HepG2 (cell line): ENCODE data around the gene RASD1. TPM values are rescaled to one million over a fixed set of nuclear protein-coding genes. Genes with fewer than 3 reads are reported as not detected.

Experiments
- ATAC-seq: fragments of 200-7000 bp; cut with Tn5 transposase; 3 replicates; pipeline ENCODE4 v1.9.1; 2020; ENCODE audit warnings: mild to moderate bottlenecking, moderate library complexity
- BruUV-seq: library from RNA; stranded (reverse); fragments of 400-500 nt; replicated peaks from 2 replicates; lab custom pipeline; 2021; lab: Mats Ljungman, UMichigan
- CTCF ChIA-PET: fragments of 300-600 bp; formaldehyde crosslinking; extraction: SDS; loops from one replicate; lab custom pipeline; 2021; ENCODE audit warnings: low total read pairs, inconsistent platforms, low intra/inter-chr PET ratio; lab: Yijun Ruan, JAX
- POLR2A ChIA-PET: fragments of 350-600 bp; sonication (Branson Sonifier 250); formaldehyde crosslinking; loops from one replicate; lab custom pipeline; 2020; ENCODE audit warnings: antibody characterized with exemption, inconsistent platforms; lab: Yijun Ruan, JAX
- DNase-seq: peaks from one replicate; pipeline ENCODE4 v3.0.0-alpha.2; 2015; ENCODE audit warnings: low spot score
- FAIRE-seq: peaks from 3 replicates; lab custom pipeline; 2011; peaks lifted over from hg19 to GRCh38; lab: Jason Lieb, UNC
- H2AFZ ChIP-seq: one replicate; pipeline ENCODE4 v1.6.1; 2011; ENCODE audit warnings: low read length, inconsistent platforms
- H3K27ac ChIP-seq: fragments of 300-600 bp; 3 replicates; pipeline ENCODE4 v1.8.0; 2011; ENCODE audit warnings: mixed run types, mild to moderate bottlenecking, mixed read lengths, low read length, inconsistent platforms; ENCODE audit not compliant: insufficient read depth; ENCODE audit errors: extremely low read length
- H3K27me3 ChIP-seq, 2 experiments: fragments of 200-600 bp in 1 of 2; 2 replicates in 1 of 2; 3 replicates in 1 of 2; pipeline versions ENCODE4 v1.6.0 to v1.8.0; 2011; ENCODE audit warnings: low read length in 2 of 2, mild to moderate bottlenecking in 2 of 2, moderate library complexity in 2 of 2, inconsistent platforms in 1 of 2; ENCODE audit not compliant: insufficient read depth in 2 of 2, control insufficient read depth in 1 of 2
- H3K36me3 ChIP-seq, 2 experiments: fragments of 200-600 bp in 1 of 2; replicated peaks in 1 of 2; 2 replicates in 1 of 2; 3 replicates in 1 of 2; pipeline versions ENCODE4 v1.5.1 to v1.8.0; 2011; ENCODE audit warnings: low read length in 2 of 2, inconsistent platforms in 1 of 2; ENCODE audit not compliant: insufficient read depth in 2 of 2, control insufficient read depth in 1 of 2
- H3K4me1 ChIP-seq: 2 replicates; pipeline ENCODE4 v1.5.1; 2012; ENCODE audit warnings: low read length, inconsistent platforms; ENCODE audit not compliant: insufficient read depth
- H3K4me2 ChIP-seq: 2 replicates; pipeline ENCODE4 v1.6.0; 2011; ENCODE audit warnings: low read depth, low read length, inconsistent platforms
- H3K4me3 ChIP-seq, 3 experiments: fragments of 200-600 bp in 1 of 3; sonication (generic), shearing (Covaris generic) in 1 of 3; replicated peaks in 1 of 3; 2 replicates each; pipeline ENCODE4 v1.5.1; 2011 to 2016; ENCODE audit warnings: low read length in 3 of 3, inconsistent platforms in 2 of 3, low read depth in 2 of 3, mild to moderate bottlenecking in 2 of 3, control low read depth in 1 of 3, mixed read lengths in 1 of 3; ENCODE audit not compliant: insufficient read depth in 1 of 3
- H3K79me2 ChIP-seq: one replicate; pipeline ENCODE4 v1.6.1; 2011; ENCODE audit warnings: low read length, inconsistent platforms; ENCODE audit not compliant: insufficient read depth
- H3K9ac ChIP-seq: 2 replicates; pipeline ENCODE4 v1.6.0; 2011; ENCODE audit warnings: mild to moderate bottlenecking, low read depth, low read length, inconsistent platforms; ENCODE audit not compliant: insufficient read depth
- H3K9me3 ChIP-seq: 2 replicates; pipeline ENCODE4 v1.5.1; 2012; ENCODE audit warnings: mild to moderate bottlenecking, low read length
- H4K20me1 ChIP-seq: 2 replicates; pipeline ENCODE4 v1.6.0; 2011; ENCODE audit warnings: inconsistent platforms, mild to moderate bottlenecking, low read length, moderate library complexity; ENCODE audit not compliant: insufficient read depth
- THAP8 ChIP-seq: sonication (generic); formaldehyde crosslinking; IDR thresholded peaks from 2 replicates; pipeline ENCODE4 v1.5.1; 2020; ENCODE audit warnings: missing genetic modification reagents, mild to moderate bottlenecking, borderline replicate concordance
- ZFP91 ChIP-seq: sonication (generic); formaldehyde crosslinking; IDR thresholded peaks from 2 replicates; pipeline ENCODE4 v1.9.0; 2022; ENCODE audit warnings: missing genetic modification reagents, mild to moderate bottlenecking, borderline replicate concordance
- ZNF687 ChIP-seq: sonication (generic); formaldehyde crosslinking; IDR thresholded peaks from 2 replicates; pipeline ENCODE4 v1.5.1; 2020; ENCODE audit warnings: mild to moderate bottlenecking, missing genetic modification reagents, moderate library complexity
- WGBS: methylation state at CpG from one replicate; pipeline ENCODE4 v1.1.6; 2017; ENCODE audit warnings: low lambda C conversion rate; 5-methylcytosine and 5-hydroxymethylcytosine counted together
- in situ Hi-C: cut with HindIII; loops from 2 replicates; pipeline ENCODE4 v1.10.0; 2017; ENCODE audit warnings: low pct_unique_long_range_greater_than_20kb; ENCODE audit not compliant: extremely low pct_ligation_motif_present
- intact Hi-C: fragments of 100-400 bp; cut with micrococcal nuclease; formaldehyde crosslinking; loops from one replicate; pipeline ENCODE4 v1.10.0; 2022; ENCODE audit not compliant: unreplicated experiment
- polyA plus RNA-seq, 8 experiments: library from polyadenylated mRNA; depleted of rRNA in 3 of 8; stranded (reverse) in 7 of 8; unstranded in 1 of 8; fragments of >200 nt; fragmentation: Illumina TruSeq in 4 of 8; extraction: Trizol in 4 of 8; gene quantifications; 2 replicates each; pipeline versions ENCODE4 v1.2.1 to v1.2.3, GENCODE V29; 2011 to 2016; ENCODE audit warnings: low read depth in 4 of 8, missing spikeins in 1 of 8, mixed read lengths in 1 of 8; ENCODE audit not compliant: insufficient read depth in 1 of 8
- total RNA-seq, 5 experiments: library from RNA; depleted of rRNA; stranded (reverse); fragments of >200 nt; fragmentation: Illumina TruSeq; extraction: Trizol; gene quantifications; 2 replicates each; pipeline ENCODE4 v1.2.3, GENCODE V29; 2016; ENCODE audit warnings: low read depth in 1 of 5

The RASD1 gene
- total and polyA plus RNA-seq, 2 of the 13 experiments (the other 11 are each of a cell fraction or from before 2014, with no cell fraction given) = 1.6 to 4.2 TPM

GRCh38 chr17:17545031-17545820 lies 49.0 kb upstream of the RASD1 start (continued):
- no peak for TF ChIP-seq THAP8

- H3K36me3 ChIP-seq = no peaks in the 10 kb centered on the region; a peak in 1 of 5 replicates
- TF ChIP-seq ZFP91 (CRISPR knock-in tag) (no peak), ZNF687 (CRISPR knock-in tag) (0 out of 2 replicates have a peak, but pooled peaks have one; percentile 13)
- FAIRE-seq (no peak), DNase-seq (no peak), ATAC-seq (no peak)
- POLR2A ChIA-PET = interaction anchor here (1.3 kb wide), 1 partner anchor 47 kb away, joined by 4 read pairs; the partner anchor contains the start of gene RASD1
- WGBS = 88% methylated on average over 16 of the region's 22 CpGs
- H3K9ac ChIP-seq = no peak overlapping the region
- no peak overlapping the region for H3K4me2 ChIP-seq
- CTCF ChIA-PET = interaction anchor here (0.7 kb wide), 1 partner anchor 187 kb away, joined by 3 read pairs; no protein-coding TSS in a partner anchor
- BruUV-seq = no TSS peak
- no peaks in the 10 kb centered on the region for H3K79me2 ChIP-seq
- intact Hi-C loops (no loop called here), in situ Hi-C loops (no loop called here)
- no peaks in the 10 kb centered on the region for H3K27me3 ChIP-seq
- no peak overlapping the region for H3K27ac ChIP-seq
- H3K9me3 ChIP-seq = no peaks in the 10 kb centered on the region
- H4K20me1 ChIP-seq = peaks cover 7% of the 10 kb centered on the region; the same call in 1 of the 2 replicates
- H2AFZ ChIP-seq = no peak overlapping the region
- no peak overlapping the region for H3K4me3 ChIP-seq
- peaks cover 53% of the 10 kb centered on the region for H3K4me1 ChIP-seq
Observed at GRCh38 chr17:17542906-17543635, 46.9 kb upstream of the RASD1 start.
